ENCODE measurements around the gene PFKP. TPM values are rescaled to one million over a fixed set of nuclear protein-coding genes. Genes with fewer than 3 reads are reported as not detected.

Gene PFKP
- total RNA-seq, 1 donor: 111 TPM

- DNase-seq (ENCODE audit: low read depth): no peak
- no peak overlapping the region for H3K4me3 ChIP-seq (ENCODE audit: low read depth, low read length)
- TF ChIP-seq, protein P1, sequence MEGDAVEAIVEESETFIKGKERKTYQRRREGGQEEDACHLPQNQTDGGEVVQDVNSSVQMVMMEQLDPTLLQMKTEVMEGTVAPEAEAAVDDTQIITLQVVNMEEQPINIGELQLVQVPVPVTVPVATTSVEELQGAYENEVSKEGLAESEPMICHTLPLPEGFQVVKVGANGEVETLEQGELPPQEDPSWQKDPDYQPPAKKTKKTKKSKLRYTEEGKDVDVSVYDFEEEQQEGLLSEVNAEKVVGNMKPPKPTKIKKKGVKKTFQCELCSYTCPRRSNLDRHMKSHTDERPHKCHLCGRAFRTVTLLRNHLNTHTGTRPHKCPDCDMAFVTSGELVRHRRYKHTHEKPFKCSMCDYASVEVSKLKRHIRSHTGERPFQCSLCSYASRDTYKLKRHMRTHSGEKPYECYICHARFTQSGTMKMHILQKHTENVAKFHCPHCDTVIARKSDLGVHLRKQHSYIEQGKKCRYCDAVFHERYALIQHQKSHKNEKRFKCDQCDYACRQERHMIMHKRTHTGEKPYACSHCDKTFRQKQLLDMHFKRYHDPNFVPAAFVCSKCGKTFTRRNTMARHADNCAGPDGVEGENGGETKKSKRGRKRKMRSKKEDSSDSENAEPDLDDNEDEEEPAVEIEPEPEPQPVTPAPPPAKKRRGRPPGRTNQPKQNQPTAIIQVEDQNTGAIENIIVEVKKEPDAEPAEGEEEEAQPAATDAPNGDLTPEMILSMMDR (IDR thresholded peaks at IDR 0.05; ENCODE audit: insufficient read depth, low read length): no peak
Observed at GRCh38 chr10:3150961-3151360, 83.6 kb downstream of the PFKP start.

DNA sequence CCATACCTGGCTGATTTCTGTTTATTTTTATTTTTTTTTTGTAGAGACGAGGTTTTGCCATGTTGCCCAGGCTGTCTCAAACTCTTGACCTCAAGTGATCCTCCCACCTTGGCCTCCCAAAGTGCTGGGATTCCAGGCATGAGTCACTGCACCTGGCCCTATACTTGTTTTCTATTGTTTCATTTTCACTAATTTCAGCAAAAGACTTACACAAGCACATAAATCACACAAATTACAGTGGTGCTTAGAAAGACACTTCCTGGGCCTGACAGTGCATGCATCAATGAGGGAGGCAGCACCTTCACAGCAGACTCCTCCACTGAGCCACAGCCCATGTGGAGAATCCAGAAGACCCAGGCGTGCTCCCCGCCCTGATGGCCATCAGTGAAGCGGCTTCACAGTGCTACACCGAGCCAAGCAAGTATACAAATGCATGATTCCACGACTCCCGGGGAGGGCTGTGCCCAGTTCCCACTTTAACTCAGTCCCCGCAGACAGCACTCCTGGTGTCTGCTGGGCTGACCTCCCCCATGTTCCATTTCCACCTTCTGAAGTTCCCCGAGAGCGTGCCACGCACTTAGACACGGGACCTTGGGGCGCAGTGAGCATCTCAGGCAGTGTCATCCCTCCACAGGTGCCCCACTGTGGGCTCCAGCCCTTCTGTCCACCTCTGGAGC is 84.7 kb downstream of the PFKP start:
- no peak for DNase-seq (ENCODE audit: low read depth)
- no peak overlapping the region for H3K4me3 ChIP-seq (ENCODE audit: low read depth, low read length)
- TF ChIP-seq, protein P1 (IDR thresholded peaks at IDR 0.05; ENCODE audit: insufficient read depth, low read length): no peak

DNA sequence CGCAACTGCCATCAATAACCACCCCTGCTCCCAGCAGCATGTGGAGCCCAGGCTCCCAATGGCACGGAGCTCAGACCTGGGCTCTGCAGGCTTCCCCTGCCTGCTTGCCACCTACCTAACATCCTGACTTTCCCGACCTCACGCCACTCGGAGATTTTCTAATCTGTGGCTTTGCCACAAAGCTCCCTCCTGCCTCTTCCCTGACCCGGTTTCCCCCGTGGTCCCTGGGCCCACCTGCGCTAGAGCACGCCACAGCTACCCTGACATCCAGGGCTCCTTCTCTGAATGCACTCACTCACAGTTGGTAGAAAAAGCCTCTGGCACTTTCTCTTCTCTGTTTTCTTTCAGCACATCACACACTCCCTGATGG is 85.2 kb downstream of the PFKP start:
- TF ChIP-seq, protein P1 (IDR thresholded peaks at IDR 0.05; ENCODE audit: insufficient read depth, low read length): no peak
- DNase-seq (ENCODE audit: low read depth): no peak
- no peak overlapping the region for H3K4me3 ChIP-seq (ENCODE audit: low read depth, low read length)

GRCh38 chr10:3154666-3155065 is 87.3 kb downstream of the PFKP start:
- H3K4me3 ChIP-seq (ENCODE audit: low read depth, low read length): no peak overlapping the region
- TF ChIP-seq, protein P1 (IDR thresholded peaks at IDR 0.05; ENCODE audit: insufficient read depth, low read length): no peak
- DNase-seq (ENCODE audit: low read depth): no peak

GRCh38 chr10:3159152-3159551 is 91.8 kb downstream of the PFKP start:
- TF ChIP-seq, protein P1 (IDR thresholded peaks at IDR 0.05; ENCODE audit: insufficient read depth, low read length): no peak
- no peak for DNase-seq (ENCODE audit: low read depth)
- H3K4me3 ChIP-seq (ENCODE audit: low read depth, low read length): no peak overlapping the region

- TF ChIP-seq, protein P1 (IDR thresholded peaks at IDR 0.05; ENCODE audit: insufficient read depth, low read length): no peak
- DNase-seq (ENCODE audit: low read depth): no peak
- H3K4me3 ChIP-seq (ENCODE audit: low read depth, low read length): no peak overlapping the region
Observed at GRCh38 chr10:3162533-3162932, 95.2 kb downstream of the PFKP start.

DNA sequence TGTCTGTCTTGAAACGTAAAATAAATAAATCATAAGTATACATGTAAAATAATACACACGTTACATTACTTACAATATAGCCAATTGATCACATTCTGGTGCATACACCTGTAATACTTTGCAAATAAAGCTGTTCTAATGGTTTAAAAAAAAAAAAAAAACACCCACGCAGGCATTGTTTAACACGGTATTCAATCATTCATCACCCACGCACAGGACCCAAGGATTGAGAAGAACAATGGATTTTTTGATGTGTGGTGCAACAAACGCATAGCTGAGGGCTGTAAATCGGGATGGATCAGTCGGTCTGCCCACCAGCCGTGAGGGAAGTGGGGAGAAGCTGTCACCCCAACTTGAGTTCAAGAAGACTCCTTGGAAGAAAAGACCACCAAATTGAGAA is 96.5 kb downstream of the PFKP start:
- DNase-seq (ENCODE audit: low read depth): no peak
- H3K4me3 ChIP-seq (ENCODE audit: low read depth, low read length): no peak overlapping the region
- TF ChIP-seq, protein P1 (IDR thresholded peaks at IDR 0.05; ENCODE audit: insufficient read depth, low read length): no peak

All from fibroblast of the aortic adventitia (primary cell).